T follicular helper cell (primary cell): Measurements from ENCODE around the gene PCDH9.

Source experiments
- DNase-seq: peaks from one replicate; pipeline ENCODE4 v3.0.0-alpha.2; 2020; ENCODE audit warnings: low read depth
- total RNA-seq, 2 experiments: gene quantifications; one replicate each; lab custom pipeline; 2026; lab: John Stamatoyannopoulos, UW

The PCDH9 gene
- total RNA-seq: 0.65 to 1.0 reads per million in 2 experiments

- DNase-seq: no peak
Observed at GRCh38 chr13:67229481-67230403, at the start of gene PCDH9. Gene PCDH9, minus strand, starts transcription at chr13:67230336. Its CDS starts 1,896 bp downstream, at chr13:67228440.

GRCh38 chr13:67278235-67278634 lies 48.1 kb upstream of the PCDH9 start:
- DNase-seq: no peak

GRCh38 chr13:67277581-67277980 lies 47.4 kb upstream of the PCDH9 start:
- no peak for DNase-seq

GRCh38 chr13:67275351-67275960 lies 45.3 kb upstream of the PCDH9 start:
- no peak for DNase-seq

GRCh38 chr13:67273001-67273400 lies 42.9 kb upstream of the PCDH9 start:
- no peak for DNase-seq

GRCh38 chr13:67267136-67267535 lies 37.0 kb upstream of the PCDH9 start:
- no peak for DNase-seq

- DNase-seq: no peak
Observed at GRCh38 chr13:67259208-67259607, 29.1 kb upstream of the PCDH9 start.

GRCh38 chr13:67258482-67258881 lies 28.3 kb upstream of the PCDH9 start:
- DNase-seq: no peak

GRCh38 chr13:67238861-67239260 lies 8.7 kb upstream of the PCDH9 start:
- DNase-seq: no peak

GRCh38 chr13:67238277-67238859 lies 8.2 kb upstream of the PCDH9 start:
- DNase-seq: no peak

GRCh38 chr13:67235265-67235664 lies 5.1 kb upstream of the PCDH9 start:
- no peak for DNase-seq

- no peak for DNase-seq
Observed at GRCh38 chr13:67232384-67232783, 2.2 kb upstream of the PCDH9 start.

- DNase-seq: no peak
Observed at GRCh38 chr13:67231289-67232000, 1.3 kb upstream of the PCDH9 start.

- DNase-seq: peak; percentile 70
Observed at GRCh38 chr13:67230404-67231288, 510 bp upstream of the PCDH9 start.

GRCh38 chr13:67228916-67229315 lies 1.2 kb downstream of the PCDH9 start:
- no peak for DNase-seq

- no peak for DNase-seq
Observed at GRCh38 chr13:67228031-67228430, 2.1 kb downstream of the PCDH9 start.

- DNase-seq: no peak
Observed at GRCh38 chr13:67227131-67227983, 2.8 kb downstream of the PCDH9 start.

- DNase-seq: no peak
Observed at GRCh38 chr13:67226696-67227095, 3.4 kb downstream of the PCDH9 start.

GRCh38 chr13:67225252-67226159 lies 4.6 kb downstream of the PCDH9 start:
- no peak for DNase-seq
